DND-41 (cell line): ENCODE results near the gene SUPV3L1.

Experiments used
- ATAC-seq: fragments of 200-7000 bp; cut with Tn5 transposase; 3 replicates; pipeline ENCODE4 v1.9.1; 2021; ENCODE audit warnings: low read depth; ENCODE audit not compliant: insufficient read depth
- DNase-seq: peaks from one replicate; pipeline ENCODE4 v3.0.0-alpha.2; 2020
- H2AFZ ChIP-seq: 2 replicates; pipeline ENCODE4 v1.6.0; 2012; ENCODE audit warnings: low read depth, low read length
- H3K27ac ChIP-seq: 2 replicates; pipeline ENCODE4 v1.5.1; 2012; ENCODE audit warnings: low read length, inconsistent platforms
- H3K27me3 ChIP-seq: fragments of 200-600 bp; sonication (generic); 2 replicates; pipeline ENCODE4 v1.6.0; 2012; ENCODE audit warnings: low read length, mild to moderate bottlenecking, inconsistent platforms; ENCODE audit not compliant: insufficient read depth, poor library complexity
- H3K36me3 ChIP-seq: 2 replicates; pipeline ENCODE4 v1.5.1; 2012; ENCODE audit warnings: low read length, inconsistent platforms; ENCODE audit not compliant: insufficient read depth
- H3K4me1 ChIP-seq: 2 replicates; pipeline ENCODE4 v1.5.1; 2012; ENCODE audit warnings: mild to moderate bottlenecking, low read length; ENCODE audit not compliant: insufficient read depth
- H3K4me2 ChIP-seq: 2 replicates; pipeline ENCODE4 v1.6.0; 2012; ENCODE audit warnings: mild to moderate bottlenecking, moderate library complexity, low read length, inconsistent platforms; ENCODE audit not compliant: insufficient read depth
- H3K4me3 ChIP-seq, 2 experiments: fragments of 200-600 bp in 1 of 2; shearing (Covaris generic) in 1 of 2; 2 replicates each; pipeline ENCODE4 v1.5.1; 2012 to 2016; ENCODE audit warnings: inconsistent platforms in 2 of 2, low read length in 2 of 2, mild to moderate bottlenecking in 2 of 2, low read depth in 1 of 2, moderate library complexity in 1 of 2
- H3K79me2 ChIP-seq: 2 replicates; pipeline ENCODE4 v1.6.0; 2012; ENCODE audit warnings: low read length, inconsistent platforms; ENCODE audit not compliant: insufficient read depth
- H3K9ac ChIP-seq: 2 replicates; pipeline ENCODE4 v1.6.0; 2012; ENCODE audit warnings: low read depth, mild to moderate bottlenecking, inconsistent platforms, low read length, moderate library complexity
- H3K9me3 ChIP-seq: 2 replicates; pipeline ENCODE4 v1.5.1; 2012; ENCODE audit warnings: low read length, moderate library complexity, mild to moderate bottlenecking, inconsistent platforms; ENCODE audit not compliant: insufficient read depth, severe bottlenecking
- H4K20me1 ChIP-seq: 2 replicates; pipeline ENCODE4 v1.6.0; 2012; ENCODE audit warnings: low read length; ENCODE audit not compliant: insufficient read depth
- CTCF ChIP-seq: IDR thresholded peaks from 2 replicates; pipeline ENCODE4 v1.5.1; 2012; ENCODE audit warnings: borderline replicate concordance, low read length, moderate library complexity, mild to moderate bottlenecking; ENCODE audit not compliant: poor library complexity, severe bottlenecking; ENCODE audit errors: extremely low read depth
- EZH2 ChIP-seq: IDR thresholded peaks from 3 replicates; pipeline ENCODE4 v1.6.1; 2012; ENCODE audit warnings: borderline replicate concordance, low read depth, mild to moderate bottlenecking, moderate library complexity, low read length, inconsistent platforms; ENCODE audit not compliant: severe bottlenecking

The SUPV3L1 gene

GRCh38 chr10:69243817-69244216, 63.8 kb downstream of the SUPV3L1 start:
- Histone ChIP-seq H3K4me1 (no peaks in the 10 kb centered on the region), H3K36me3 (no peaks in the 10 kb centered on the region), H2AFZ (no peak overlapping the region), H3K79me2 (no peaks in the 10 kb centered on the region), H3K27me3 (no peaks in the 10 kb centered on the region), H3K9ac (no peak overlapping the region), H4K20me1 (no peaks in the 10 kb centered on the region), H3K4me2 (no peak overlapping the region), H3K9me3 (no peaks in the 10 kb centered on the region), H3K27ac (no peak overlapping the region), H3K4me3 (no peak overlapping the region)
- DNase-seq (no peak), ATAC-seq (no peak)
- no peak for TF ChIP-seq CTCF
- TF ChIP-seq EZH2, result no peak

GRCh38 chr10:69246036-69246435, 66.0 kb downstream of the SUPV3L1 start:
- no peaks in the 10 kb centered on the region for H4K20me1 ChIP-seq
- TF ChIP-seq EZH2 (no peak), CTCF (no peak)

GRCh38 chr10:69246581-69247312, 66.7 kb downstream of the SUPV3L1 start:
- Histone ChIP-seq H3K27ac (no peak overlapping the region), H4K20me1 (no peaks in the 10 kb centered on the region), H3K9ac (no peak overlapping the region), H3K4me3 (no peak overlapping the region), H3K27me3 (no peaks in the 10 kb centered on the region), H3K36me3 (no peaks in the 10 kb centered on the region), H3K9me3 (no peaks in the 10 kb centered on the region), H2AFZ (no peak overlapping the region), H3K79me2 (no peaks in the 10 kb centered on the region), H3K4me2 (no peak overlapping the region), H3K4me1 (no peaks in the 10 kb centered on the region)
- TF ChIP-seq EZH2 (no peak), CTCF (no peak)
- DNase-seq (no peak), ATAC-seq (no peak)

More at GRCh38 chr10:69246036-69246435, 66.0 kb downstream of the SUPV3L1 start:
- Histone ChIP-seq H3K4me1 (no peaks in the 10 kb centered on the region), H3K79me2 (no peaks in the 10 kb centered on the region), H2AFZ (no peak overlapping the region), H3K27ac (no peak overlapping the region), H3K36me3 (no peaks in the 10 kb centered on the region), H3K4me3 (no peak overlapping the region), H3K9me3 (no peaks in the 10 kb centered on the region), H3K4me2 (no peak overlapping the region), H3K9ac (no peak overlapping the region), H3K27me3 (no peaks in the 10 kb centered on the region)
- ATAC-seq (no peak), DNase-seq (no peak)

GRCh38 chr10:69247313-69247710, 67.3 kb downstream of the SUPV3L1 start:
- H3K4me1 ChIP-seq, result no peaks in the 10 kb centered on the region
- TF ChIP-seq CTCF (no peak), EZH2 (no peak)
- no peak overlapping the region for H2AFZ ChIP-seq
- DNase-seq (no peak), ATAC-seq (no peak)
- no peak overlapping the region for H3K9ac ChIP-seq
- H3K27me3 ChIP-seq, result no peaks in the 10 kb centered on the region
- no peak overlapping the region for H3K4me2 ChIP-seq
- no peak overlapping the region for H3K4me3 ChIP-seq
- no peaks in the 10 kb centered on the region for H3K36me3 ChIP-seq
- no peaks in the 10 kb centered on the region for H4K20me1 ChIP-seq
- no peaks in the 10 kb centered on the region for H3K9me3 ChIP-seq
- no peaks in the 10 kb centered on the region for H3K79me2 ChIP-seq
- no peak overlapping the region for H3K27ac ChIP-seq
